A673 (cell line): ENCODE measurements around the gene PAGR1. TPM values are rescaled to one million over a fixed set of nuclear protein-coding genes. Genes with fewer than 3 reads are reported as not detected.
"Not testable (repeated sequence)": the region's sequence is repeated elsewhere in the genome, so short reads cannot be mapped to it uniquely, and the experiment has no call there.

Source experiments
- BruUV-seq: library from RNA; stranded (reverse); fragments of 400-500 nt; replicated peaks from 2 replicates; lab custom pipeline; 2021; lab: Mats Ljungman, UMichigan
- CTCF ChIA-PET: fragments of 300-600 bp; sonication (Branson Sonifier 250); formaldehyde crosslinking; loops from one replicate; lab custom pipeline; 2022; ENCODE audit warnings: antibody characterized with exemption; lab: Charles Lee
- POLR2A ChIA-PET: fragments of 300-600 bp; sonication (Branson Sonifier 250); formaldehyde crosslinking; loops from one replicate; lab custom pipeline; 2022; ENCODE audit warnings: antibody characterized with exemption; ENCODE audit not compliant: low non-redundant PET; lab: Charles Lee
- DNase-seq: peaks from one replicate; pipeline ENCODE4 v3.0.0-alpha.2; 2015; ENCODE audit warnings: low spot score
- H3K27ac ChIP-seq: fragments of 200-600 bp; sonication (generic); 2 replicates; pipeline ENCODE4 v1.5.1; 2016; ENCODE audit warnings: mixed run types, low read depth, mild to moderate bottlenecking, mixed read lengths, antibody characterized with exemption, low read length; ENCODE audit not compliant: poor library complexity, severe bottlenecking
- H3K27me3 ChIP-seq: fragments of 200-600 bp; sonication (generic); replicated peaks from 2 replicates; pipeline ENCODE4 v1.6.1; 2017; ENCODE audit warnings: mixed run types, low read depth, mild to moderate bottlenecking, mixed read lengths, antibody characterized with exemption, low read length; ENCODE audit not compliant: insufficient read depth, poor library complexity
- H3K36me3 ChIP-seq: fragments of 200-600 bp; sonication (generic); 2 replicates; pipeline ENCODE4 v1.6.1; 2016; ENCODE audit warnings: mixed run types, mild to moderate bottlenecking, mixed read lengths, antibody characterized with exemption, low read length; ENCODE audit not compliant: insufficient read depth, poor library complexity, severe bottlenecking
- H3K4me1 ChIP-seq: fragments of 200-600 bp; sonication (generic); 2 replicates; pipeline ENCODE4 v1.6.1; 2017; ENCODE audit warnings: mixed run types, mild to moderate bottlenecking, mixed read lengths, antibody characterized with exemption, low read length; ENCODE audit not compliant: insufficient read depth, poor library complexity, severe bottlenecking
- H3K4me3 ChIP-seq: fragments of 200-600 bp; sonication (generic); 2 replicates; pipeline ENCODE4 v1.5.1; 2016; ENCODE audit warnings: low read depth, mixed run types, mild to moderate bottlenecking, mixed read lengths, low read length; ENCODE audit not compliant: poor library complexity, severe bottlenecking
- H3K9me3 ChIP-seq: fragments of 200-600 bp; sonication (generic); 2 replicates; pipeline ENCODE4 v1.6.1; 2016; ENCODE audit warnings: mixed run types, low read depth, mild to moderate bottlenecking, mixed read lengths, antibody characterized with exemption, low read length; ENCODE audit not compliant: poor library complexity, severe bottlenecking
- CTCF ChIP-seq: fragments of 300-800, 200-600 bp; sonication (generic); conservative IDR thresholded peaks from 2 replicates; pipeline ENCODE4 v1.5.1; 2017; ENCODE audit warnings: low read depth, mild to moderate bottlenecking, antibody characterized with exemption, low read length, moderate library complexity, mixed read lengths
- EZH2 ChIP-seq: fragments of 200-600 bp; sonication (generic); IDR thresholded peaks from 2 replicates; pipeline ENCODE4 v1.6.1; 2017; ENCODE audit warnings: borderline replicate concordance, low read depth, mild to moderate bottlenecking, mixed read lengths, antibody characterized with exemption, low read length; ENCODE audit not compliant: poor library complexity, severe bottlenecking
- intact Hi-C: fragments of 100-400 bp; cut with micrococcal nuclease; formaldehyde crosslinking; loops from one replicate; pipeline ENCODE4 v1.10.0; 2022; ENCODE audit not compliant: unreplicated experiment
- total RNA-seq: library from RNA; stranded (reverse); gene quantifications from 2 replicates; pipeline ENCODE4 v1.2.3, GENCODE V29; 2021

PAGR1 gene
- total RNA-seq, 1 experiment from 2014 or later: 47.4 TPM

- BruUV-seq: no TSS peak
- H3K9me3 ChIP-seq: no peaks in the 10 kb centered on the region
- H3K4me3 ChIP-seq: no peak overlapping the region
- intact Hi-C loops: loop anchor here (10.0 kb wide), 1 partner anchor 54 kb away; the partner anchor contains the start of genes PAGR1 and PRRT2
- ChIA-PET CTCF (interaction anchor here (1.0 kb wide), 1 partner anchor 20 kb away, joined by 7 read pairs; no protein-coding TSS in a partner anchor), POLR2A (no interaction called here)
- no peaks in the 10 kb centered on the region for H3K27me3 ChIP-seq
- H3K4me1 ChIP-seq: peaks cover 4% of the 10 kb centered on the region
- no peak for DNase-seq
- no peak overlapping the region for H3K27ac ChIP-seq
- no peaks in the 10 kb centered on the region for H3K36me3 ChIP-seq
- no peak for TF ChIP-seq CTCF
- TF ChIP-seq EZH2: no peak
Measured at GRCh38 chr16:29868396-29869009, 52.6 kb downstream of the PAGR1 start.

GRCh38 chr16:29869067-29869466, 53.1 kb downstream of the PAGR1 start:
- H3K4me1 ChIP-seq, H3K27ac ChIP-seq, DNase-seq, H3K36me3 ChIP-seq, BruUV-seq, H3K27me3 ChIP-seq, H3K9me3 ChIP-seq, H3K4me3 ChIP-seq, POLR2A ChIA-PET: not testable (repeated sequence)
- CTCF ChIA-PET: interaction anchor here (1.0 kb wide), 1 partner anchor 21 kb away, joined by 7 read pairs; no protein-coding TSS in a partner anchor
- intact Hi-C loops: loop anchor here (10.0 kb wide), 1 partner anchor 54 kb away; the partner anchor contains the start of genes PAGR1 and PRRT2

Other genes starting within 250 kb of the PAGR1 start
- not detected in 2 replicates for gene SPN, start 152.9 kb upstream of the PAGR1 start, total RNA-seq
- gene QPRT, start 137.0 kb upstream of the PAGR1 start, total RNA-seq: 31.1 and 48.3 TPM in 2 replicates
- not detected in 2 replicates for gene C16orf54, start 70.2 kb upstream of the PAGR1 start, total RNA-seq
- not detected in 2 replicates for gene ZG16, start 37.9 kb upstream of the PAGR1 start, total RNA-seq
- gene KIF22, start 25.4 kb upstream of the PAGR1 start, total RNA-seq: 171 and 186 TPM in 2 replicates
- 457 and 516 TPM in 2 replicates for gene MAZ, start 9.6 kb upstream of the PAGR1 start, total RNA-seq
- gene PRRT2, start 4.0 kb upstream of the PAGR1 start, total RNA-seq: 9.0 TPM in 2 replicates
- gene MVP, start 4.3 kb downstream of the PAGR1 start, total RNA-seq: 5.6 and 7.1 TPM in 2 replicates
- 51.7 and 55.6 TPM in 2 replicates for gene CDIPT, start 47.1 kb downstream of the PAGR1 start, total RNA-seq
- gene SEZ6L2, start 83.4 kb downstream of the PAGR1 start, total RNA-seq: 7.0 and 9.1 TPM in 2 replicates
- 2.0 and 2.5 TPM in 2 replicates for gene ASPHD1, start 84.3 kb downstream of the PAGR1 start, total RNA-seq
- gene KCTD13, start 110.1 kb downstream of the PAGR1 start, total RNA-seq: 32.4 and 33.3 TPM in 2 replicates
- 48.3 and 52.7 TPM in 2 replicates for gene TMEM219, start 145.9 kb downstream of the PAGR1 start, total RNA-seq
- gene TAOK2, start 157.7 kb downstream of the PAGR1 start, total RNA-seq: 49.9 and 50.2 TPM in 2 replicates
- gene HIRIP3, start 179.5 kb downstream of the PAGR1 start, total RNA-seq: 29.7 and 33.2 TPM in 2 replicates
- gene INO80E, start 180.1 kb downstream of the PAGR1 start, total RNA-seq: 115 and 120 TPM in 2 replicates
- gene DOC2A, start 194.9 kb downstream of the PAGR1 start, total RNA-seq: 3.2 and 5.4 TPM in 2 replicates
- not detected in 2 replicates for gene C16orf92, start 207.0 kb downstream of the PAGR1 start, total RNA-seq
- gene TLCD3B, start 215.1 kb downstream of the PAGR1 start, total RNA-seq: 1.9 and 2.6 TPM in 2 replicates
- 1,552 and 1,729 TPM in 2 replicates for gene ALDOA, start 249.6 kb downstream of the PAGR1 start, total RNA-seq